Kidney epithelial cell (primary cell): ENCODE measurements around the gene PBX2. TPM values are rescaled to one million over a fixed set of nuclear protein-coding genes. Genes with fewer than 3 reads are reported as not detected.

ENCODE experiments used
- DNase-seq: peaks from one replicate; pipeline ENCODE4 v3.0.0-alpha.2; 2010; ENCODE audit warnings: low read depth
- H3K27me3 ChIP-seq: 2 replicates; pipeline ENCODE4 v1.6.0; 2011; ENCODE audit warnings: low read length; ENCODE audit not compliant: control insufficient read depth, insufficient read depth
- H3K36me3 ChIP-seq: 2 replicates; pipeline ENCODE4 v1.5.1; 2011; ENCODE audit warnings: low read length; ENCODE audit not compliant: control insufficient read depth, insufficient read depth
- H3K4me3 ChIP-seq: 2 replicates; pipeline ENCODE4 v1.5.1; 2011; ENCODE audit warnings: low read depth, mild to moderate bottlenecking, control low read depth, low read length
- CTCF ChIP-seq: IDR thresholded peaks from 2 replicates; pipeline ENCODE4 v1.5.1; 2011; ENCODE audit warnings: mild to moderate bottlenecking, moderate library complexity, low read length, control low read depth, inconsistent platforms; ENCODE audit not compliant: insufficient read depth, poor library complexity, severe bottlenecking
- total RNA-seq: library from RNA; depleted of rRNA; stranded (reverse); fragments of >200 nt; gene quantifications from 2 replicates; pipeline ENCODE4 v1.2.3, GENCODE V29; 2015

PBX2 gene
- total RNA-seq, 1 donor from 2014 or later: 37.5 TPM

- peak within 1 kb of the TSS; percentile 99 for H3K4me3 ChIP-seq
- TF ChIP-seq CTCF: no peak
Observed at GRCh38 chr6:32177788-32178546, 12.0 kb downstream of the PBX2 start, which contains the start of gene RNF5. TSS of gene RNF5 (plus strand) at chr6:32178405. CDS start at chr6:32178512, 107 bp downstream.

GRCh38 chr6:32177183-32177787 lies 12.7 kb downstream of the PBX2 start:
- DNase-seq: no peak
- no peak for TF ChIP-seq CTCF
- no peaks in the 10 kb centered on the region for H3K36me3 ChIP-seq
- H3K4me3 ChIP-seq: peak overlapping the region; percentile 99
- no peaks in the 10 kb centered on the region for H3K27me3 ChIP-seq

More at GRCh38 chr6:32177788-32178546, 12.0 kb downstream of the PBX2 start, which contains the start of gene RNF5:
- Histone ChIP-seq H3K27me3 (no peaks in the 10 kb centered on the region), H3K36me3 (no peaks in the 10 kb centered on the region)
- peak; percentile 100 for DNase-seq

- no peak for TF ChIP-seq CTCF
- no peak for DNase-seq
Observed at GRCh38 chr6:32176476-32177182, 13.4 kb downstream of the PBX2 start.

GRCh38 chr6:32175711-32176475 lies 14.1 kb downstream of the PBX2 start, which contains the start of gene AGPAT1:
TSS of gene AGPAT1 (minus strand) at chr6:32176084. CDS start at chr6:32171496, 4,588 bp downstream.
- Histone ChIP-seq H3K36me3 (no peaks in the 10 kb centered on the region), H3K4me3 (peak within 1 kb of the TSS; percentile 99), H3K27me3 (no peaks in the 10 kb centered on the region)
- no peak for TF ChIP-seq CTCF
- peak; percentile 81 for DNase-seq

More at GRCh38 chr6:32176476-32177182, 13.4 kb downstream of the PBX2 start:
- peak overlapping the region; percentile 99 for H3K4me3 ChIP-seq
- H3K36me3 ChIP-seq: no peaks in the 10 kb centered on the region
- H3K27me3 ChIP-seq: no peaks in the 10 kb centered on the region

- DNase-seq: no peak
- no peak for TF ChIP-seq CTCF
- Histone ChIP-seq H3K36me3 (no peaks in the 10 kb centered on the region), H3K27me3 (no peaks in the 10 kb centered on the region), H3K4me3 (peak overlapping the region; percentile 99)
Observed at GRCh38 chr6:32175322-32175710, 14.7 kb downstream of the PBX2 start.
